ENCODE results near the gene NEO1.

DNA sequence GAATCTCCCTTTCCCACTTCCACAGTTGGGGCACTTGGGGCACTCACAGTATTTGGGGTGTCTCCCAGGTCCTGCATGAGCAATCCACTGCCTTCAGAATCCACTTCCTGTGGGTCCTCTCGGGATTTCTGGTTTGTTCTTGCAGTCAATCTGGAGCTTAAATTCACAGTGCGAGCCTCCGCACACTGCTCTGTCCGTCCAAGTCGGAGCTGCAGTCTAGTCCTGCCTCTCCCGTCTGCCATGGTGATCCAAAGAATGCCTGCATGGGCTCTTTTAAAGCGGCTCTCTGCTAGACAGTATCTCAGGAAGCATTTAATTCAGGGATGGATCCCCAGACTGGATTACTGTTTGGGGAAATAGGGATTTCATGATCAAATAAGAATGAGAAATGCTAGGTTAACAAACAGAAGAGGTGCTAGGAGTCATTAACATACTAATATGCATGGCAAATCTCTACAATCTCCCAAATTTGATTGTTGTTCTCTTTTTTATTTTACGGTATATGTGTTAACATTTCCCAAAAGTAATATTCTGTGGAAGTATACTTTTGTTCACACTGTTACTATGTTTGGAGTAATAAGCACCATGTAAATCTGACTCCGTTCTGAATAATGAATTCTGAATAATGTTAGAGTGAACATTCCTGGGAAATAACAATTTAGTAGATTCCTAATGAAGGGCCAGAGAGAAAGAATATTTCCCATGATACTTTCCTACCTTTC lies 174.0 kb downstream of the NEO1 start:
- TF ChIP-seq, protein P1, sequence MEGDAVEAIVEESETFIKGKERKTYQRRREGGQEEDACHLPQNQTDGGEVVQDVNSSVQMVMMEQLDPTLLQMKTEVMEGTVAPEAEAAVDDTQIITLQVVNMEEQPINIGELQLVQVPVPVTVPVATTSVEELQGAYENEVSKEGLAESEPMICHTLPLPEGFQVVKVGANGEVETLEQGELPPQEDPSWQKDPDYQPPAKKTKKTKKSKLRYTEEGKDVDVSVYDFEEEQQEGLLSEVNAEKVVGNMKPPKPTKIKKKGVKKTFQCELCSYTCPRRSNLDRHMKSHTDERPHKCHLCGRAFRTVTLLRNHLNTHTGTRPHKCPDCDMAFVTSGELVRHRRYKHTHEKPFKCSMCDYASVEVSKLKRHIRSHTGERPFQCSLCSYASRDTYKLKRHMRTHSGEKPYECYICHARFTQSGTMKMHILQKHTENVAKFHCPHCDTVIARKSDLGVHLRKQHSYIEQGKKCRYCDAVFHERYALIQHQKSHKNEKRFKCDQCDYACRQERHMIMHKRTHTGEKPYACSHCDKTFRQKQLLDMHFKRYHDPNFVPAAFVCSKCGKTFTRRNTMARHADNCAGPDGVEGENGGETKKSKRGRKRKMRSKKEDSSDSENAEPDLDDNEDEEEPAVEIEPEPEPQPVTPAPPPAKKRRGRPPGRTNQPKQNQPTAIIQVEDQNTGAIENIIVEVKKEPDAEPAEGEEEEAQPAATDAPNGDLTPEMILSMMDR (IDR thresholded peaks at IDR 0.05), result no peak
- no peak for TF ChIP-seq POLR2A (IDR thresholded peaks at IDR 0.05)
